ENCODE data around the gene PARP6. TPM values are rescaled to one million over a fixed set of nuclear protein-coding genes. Genes with fewer than 3 reads are reported as not detected.

The PARP6 gene
- total RNA-seq, 1 experiment from 2014 or later = 28.8 TPM

- DNase-seq (ENCODE audit: low read depth) = peak; percentile 99
Observed at GRCh38 chr15:72231066-72231832, 41.1 kb downstream of the PARP6 start, which contains the start of gene PKM. Gene PKM (minus strand): TSS chr15:72231190. CDS start chr15:72219097, 12,093 bp downstream.

GRCh38 chr15:72230197-72231065, 41.9 kb downstream of the PARP6 start:
- DNase-seq (ENCODE audit: low read depth) = peak; percentile 94

GRCh38 chr15:72229947-72230196, 42.5 kb downstream of the PARP6 start:
- no peak for DNase-seq (ENCODE audit: low read depth)

- DNase-seq (ENCODE audit: low read depth) = no peak
Observed at GRCh38 chr15:72229076-72229946, 43.0 kb downstream of the PARP6 start.

GRCh38 chr15:72227720-72228119, 44.6 kb downstream of the PARP6 start:
- peak; percentile 31 for DNase-seq (ENCODE audit: low read depth)

- DNase-seq (ENCODE audit: low read depth) = peak; percentile 92
Observed at GRCh38 chr15:72227192-72227586, 45.2 kb downstream of the PARP6 start.

GRCh38 chr15:72223278-72223677, 49.1 kb downstream of the PARP6 start:
- DNase-seq (ENCODE audit: low read depth) = no peak

GRCh38 chr15:72222393-72222792, 50.0 kb downstream of the PARP6 start:
- peak; percentile 80 for DNase-seq (ENCODE audit: low read depth)

GRCh38 chr15:72220687-72221086, 51.7 kb downstream of the PARP6 start:
- DNase-seq (ENCODE audit: low read depth) = no peak

GRCh38 chr15:72217216-72217615, 55.1 kb downstream of the PARP6 start:
- DNase-seq (ENCODE audit: low read depth) = no peak

GRCh38 chr15:72216079-72216478, 56.3 kb downstream of the PARP6 start:
- no peak for DNase-seq (ENCODE audit: low read depth)

GRCh38 chr15:72207558-72208085, 64.7 kb downstream of the PARP6 start:
- no peak for DNase-seq (ENCODE audit: low read depth)

- DNase-seq (ENCODE audit: low read depth) = no peak
Observed at GRCh38 chr15:72206677-72207000, 65.7 kb downstream of the PARP6 start.

- DNase-seq (ENCODE audit: low read depth) = no peak
Observed at GRCh38 chr15:72205896-72206676, 66.3 kb downstream of the PARP6 start.

- no peak for DNase-seq (ENCODE audit: low read depth)
Observed at GRCh38 chr15:72205273-72205672, 67.1 kb downstream of the PARP6 start.

- peak; percentile 79 for DNase-seq (ENCODE audit: low read depth)
Observed at GRCh38 chr15:72203507-72203837, 68.9 kb downstream of the PARP6 start.

- no peak for DNase-seq (ENCODE audit: low read depth)
Observed at GRCh38 chr15:72202801-72203506, 69.4 kb downstream of the PARP6 start.

GRCh38 chr15:72202302-72202701, 70.1 kb downstream of the PARP6 start:
- DNase-seq (ENCODE audit: low read depth) = no peak

- DNase-seq (ENCODE audit: low read depth) = no peak
Observed at GRCh38 chr15:72201391-72201921, 70.9 kb downstream of the PARP6 start.
